NCI-H2107 (cell line): ENCODE data around the gene KHSRP.

ENCODE experiments used
- DNase-seq: peaks from one replicate; lab custom pipeline; 2025; lab: John Stamatoyannopoulos, UW

The KHSRP gene

GRCh38 chr19:6392221-6393073 is 32.2 kb downstream of the KHSRP start:
- DNase-seq, result no peak

- DNase-seq, result no peak
These were observed 37.2 kb downstream of the KHSRP start for GRCh38 chr19:6387372-6387771.

GRCh38 chr19:6384381-6384780 is 40.2 kb downstream of the KHSRP start:
- DNase-seq, result no peak

GRCh38 chr19:6383188-6383587 is 41.4 kb downstream of the KHSRP start:
- DNase-seq, result no peak

GRCh38 chr19:6381030-6381750 is 43.4 kb downstream of the KHSRP start:
- DNase-seq, result no peak

GRCh38 chr19:6379744-6380143 is 44.9 kb downstream of the KHSRP start:
- no peak for DNase-seq

GRCh38 chr19:6378486-6378885 is 46.1 kb downstream of the KHSRP start:
- DNase-seq, result no peak

- no peak for DNase-seq
These were observed 46.6 kb downstream of the KHSRP start for GRCh38 chr19:6378041-6378440.

- peak; percentile 58 for DNase-seq
These were observed 48.0 kb downstream of the KHSRP start for GRCh38 chr19:6376512-6377190.

GRCh38 chr19:6375411-6376010 is 49.1 kb downstream of the KHSRP start, which contains the start of gene PSPN:
TSS of gene PSPN (minus strand) at chr19:6375933. CDS start at chr19:6375849, 84 bp downstream.
- DNase-seq, result no peak

GRCh38 chr19:6374711-6375410 is 49.8 kb downstream of the KHSRP start:
- DNase-seq, result no peak

- no peak for DNase-seq
These were observed 50.4 kb downstream of the KHSRP start for GRCh38 chr19:6374161-6374709.

GRCh38 chr19:6373813-6374108 is 50.9 kb downstream of the KHSRP start:
- no peak for DNase-seq

- DNase-seq, result peak; percentile 91
These were observed 51.4 kb downstream of the KHSRP start for GRCh38 chr19:6373096-6373812.

GRCh38 chr19:6372594-6373095 is 52.0 kb downstream of the KHSRP start, which contains the start of gene ALKBH7:
TSS of gene ALKBH7 (plus strand) at chr19:6372794. CDS start at chr19:6372821, 27 bp downstream.
- DNase-seq, result peak; percentile 96

GRCh38 chr19:6364353-6364752 is 60.3 kb downstream of the KHSRP start:
- DNase-seq, result no peak
